ENCODE data around the gene GPATCH8.

Gene GPATCH8

DNA sequence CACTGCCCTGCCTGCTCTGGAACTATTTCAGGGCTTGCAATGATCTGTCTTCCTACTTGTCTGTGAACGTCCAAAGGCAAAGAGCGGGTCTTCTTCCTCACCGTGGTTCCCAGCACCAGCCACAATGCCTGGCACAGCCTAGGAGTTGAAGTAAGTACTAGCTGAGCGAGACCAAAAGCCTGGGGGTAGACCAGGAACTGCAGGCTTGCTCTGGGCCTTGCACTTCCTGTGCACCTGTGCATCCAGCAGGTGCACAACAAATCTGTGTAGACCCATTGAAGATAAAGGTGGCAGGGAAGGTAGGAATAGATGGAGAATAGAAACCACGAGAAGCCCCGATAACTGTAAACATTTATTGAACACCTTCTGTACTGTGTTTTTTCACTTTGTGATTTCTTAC is 144.2 kb downstream of the GPATCH8 start:
- DNase-seq (ENCODE audit: low spot score) = no peak

DNA sequence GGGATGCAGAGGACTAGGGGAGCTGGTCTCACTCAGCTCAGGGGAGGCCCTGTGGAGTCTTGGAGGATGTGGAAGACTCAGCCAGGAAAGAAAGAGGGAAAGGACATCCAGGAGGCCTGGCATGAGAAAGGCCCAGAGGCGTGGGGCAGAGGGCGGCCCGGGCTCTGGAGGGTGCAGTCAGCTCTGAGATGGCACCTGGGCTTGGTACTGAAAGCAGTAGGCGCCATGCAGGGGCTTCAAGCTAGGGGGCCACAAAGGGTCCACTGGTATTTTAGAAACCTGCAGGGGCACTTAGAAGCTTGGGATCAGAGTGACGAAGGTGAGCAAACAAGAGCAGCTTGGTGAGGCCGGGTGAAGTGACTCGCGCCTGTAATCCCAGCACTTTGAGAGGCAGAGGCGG is 145.1 kb downstream of the GPATCH8 start:
- Histone ChIP-seq H3K27ac (no peak overlapping the region), H3K4me3 (no peak overlapping the region)
- TF ChIP-seq, protein P1, sequence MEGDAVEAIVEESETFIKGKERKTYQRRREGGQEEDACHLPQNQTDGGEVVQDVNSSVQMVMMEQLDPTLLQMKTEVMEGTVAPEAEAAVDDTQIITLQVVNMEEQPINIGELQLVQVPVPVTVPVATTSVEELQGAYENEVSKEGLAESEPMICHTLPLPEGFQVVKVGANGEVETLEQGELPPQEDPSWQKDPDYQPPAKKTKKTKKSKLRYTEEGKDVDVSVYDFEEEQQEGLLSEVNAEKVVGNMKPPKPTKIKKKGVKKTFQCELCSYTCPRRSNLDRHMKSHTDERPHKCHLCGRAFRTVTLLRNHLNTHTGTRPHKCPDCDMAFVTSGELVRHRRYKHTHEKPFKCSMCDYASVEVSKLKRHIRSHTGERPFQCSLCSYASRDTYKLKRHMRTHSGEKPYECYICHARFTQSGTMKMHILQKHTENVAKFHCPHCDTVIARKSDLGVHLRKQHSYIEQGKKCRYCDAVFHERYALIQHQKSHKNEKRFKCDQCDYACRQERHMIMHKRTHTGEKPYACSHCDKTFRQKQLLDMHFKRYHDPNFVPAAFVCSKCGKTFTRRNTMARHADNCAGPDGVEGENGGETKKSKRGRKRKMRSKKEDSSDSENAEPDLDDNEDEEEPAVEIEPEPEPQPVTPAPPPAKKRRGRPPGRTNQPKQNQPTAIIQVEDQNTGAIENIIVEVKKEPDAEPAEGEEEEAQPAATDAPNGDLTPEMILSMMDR (IDR thresholded peaks at IDR 0.05) = no peak
- no peak for DNase-seq (ENCODE audit: low spot score)

More for the DNA sequence above, 144.2 kb downstream of the GPATCH8 start:
- no peak overlapping the region for H3K4me3 ChIP-seq
- TF ChIP-seq, protein P1 (IDR thresholded peaks at IDR 0.05) = no peak
- no peak overlapping the region for H3K27ac ChIP-seq

DNA sequence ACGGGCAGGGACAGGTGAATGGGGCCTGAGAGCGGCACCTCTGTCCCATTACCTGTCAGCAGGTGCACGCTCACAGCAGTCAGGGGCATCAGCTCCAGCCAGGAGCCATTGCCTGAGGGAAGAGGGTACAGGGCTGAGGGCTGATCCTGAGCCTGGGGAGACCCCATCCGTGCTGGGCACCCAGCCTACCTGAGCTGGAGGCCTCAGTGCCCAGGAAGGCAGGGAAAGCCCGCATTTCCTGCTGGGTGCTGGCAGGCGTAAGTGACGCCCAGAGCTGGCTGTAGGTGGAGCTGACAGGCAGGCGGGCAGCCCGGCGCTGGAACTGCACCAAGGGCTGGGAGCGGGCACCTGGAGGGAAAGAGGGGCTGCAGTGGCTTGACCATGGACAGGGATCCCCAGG is 147.0 kb downstream of the GPATCH8 start:
- Histone ChIP-seq H3K27ac (no peak overlapping the region), H3K4me3 (no peak overlapping the region)
- DNase-seq (ENCODE audit: low spot score) = no peak
- TF ChIP-seq, protein P1 (IDR thresholded peaks at IDR 0.05) = no peak

DNA sequence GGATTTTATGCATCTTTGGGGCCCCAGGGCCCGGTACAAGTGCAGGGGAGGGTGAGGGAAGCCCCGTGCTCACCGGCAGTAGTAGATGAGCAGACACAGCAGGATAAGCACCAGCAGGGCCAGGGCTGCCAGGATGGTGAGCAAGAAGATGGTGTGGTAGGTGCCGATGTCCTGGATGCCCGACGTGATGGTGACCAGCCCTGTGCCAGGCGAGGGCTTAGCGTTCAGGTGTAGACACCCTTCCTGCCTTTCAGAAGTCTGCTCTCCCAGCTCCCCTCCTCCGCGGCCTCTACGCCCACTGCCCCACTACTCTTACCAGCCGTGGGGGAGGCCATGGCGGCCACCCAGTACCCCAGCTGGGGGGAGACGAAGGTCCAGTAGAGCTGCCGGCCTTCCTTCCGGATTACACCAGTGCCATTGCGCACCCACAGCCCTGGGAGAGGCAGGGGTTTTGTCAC is 147.5 kb downstream of the GPATCH8 start:
- DNase-seq (ENCODE audit: low spot score) = no peak
- no peak overlapping the region for H3K4me3 ChIP-seq
- H3K27ac ChIP-seq = no peak overlapping the region
- TF ChIP-seq, protein P1 (IDR thresholded peaks at IDR 0.05) = no peak

DNA sequence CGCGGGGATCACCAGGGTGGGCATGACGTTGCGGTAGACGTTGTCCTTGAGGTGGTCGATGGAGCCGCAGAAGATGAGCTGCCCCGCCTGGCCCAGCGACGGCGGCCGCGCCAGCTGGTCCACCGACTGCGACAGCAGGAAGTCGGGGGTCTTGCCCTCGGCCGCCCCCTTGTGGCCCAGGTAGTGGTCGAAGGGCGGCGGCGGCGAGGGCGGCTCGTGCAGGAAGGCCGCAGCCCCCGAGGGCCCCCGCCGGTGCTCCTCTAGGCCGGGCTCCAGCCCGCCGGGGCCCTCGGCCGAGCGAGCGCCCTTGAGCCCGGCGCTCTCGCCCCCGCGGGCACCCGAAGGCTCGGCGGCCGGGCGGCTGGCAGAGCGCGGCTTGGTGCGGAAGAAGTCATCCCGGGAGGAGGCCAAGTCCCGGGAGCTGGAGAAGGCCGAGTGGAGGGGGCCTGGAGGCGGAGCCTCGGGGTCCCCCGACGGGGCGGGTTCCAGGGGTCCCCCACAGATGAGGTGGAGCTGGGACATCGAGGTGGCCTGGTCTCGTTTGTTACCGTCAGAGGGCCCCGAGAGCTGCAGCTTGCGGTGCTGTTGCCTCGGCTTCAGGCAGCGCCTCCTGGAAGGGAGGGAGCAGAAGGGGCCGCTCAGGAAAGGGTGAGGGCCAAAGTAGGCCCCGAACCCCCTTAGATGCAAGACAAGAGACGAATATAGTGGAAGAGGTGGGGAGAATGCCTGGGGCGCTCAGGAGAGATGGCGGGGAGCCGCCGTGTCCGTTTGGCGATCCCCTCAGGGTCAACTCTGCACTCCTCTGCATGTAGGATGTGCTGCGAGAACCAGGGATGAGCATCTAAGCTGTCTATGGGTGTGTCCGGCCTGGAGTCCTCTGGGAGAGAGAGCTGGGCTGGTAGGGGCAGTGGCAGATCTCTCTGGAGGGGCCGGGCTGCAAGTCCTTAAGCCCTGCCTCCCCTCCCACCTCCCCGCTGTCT is 148.3 kb downstream of the GPATCH8 start:
- DNase-seq (ENCODE audit: low spot score) = no peak
- H3K4me3 ChIP-seq = peak overlapping the region; percentile 74
- TF ChIP-seq, protein P1 (IDR thresholded peaks at IDR 0.05) = no peak
- H3K27ac ChIP-seq = peak overlapping the region in 1 of 2 donors; percentile 61

GRCh38 chr17:44353672-44354331 is 149.4 kb downstream of the GPATCH8 start:
- DNase-seq (ENCODE audit: low spot score) = no peak
- H3K4me3 ChIP-seq = peak overlapping the region; percentile 74
- H3K27ac ChIP-seq = peak overlapping the region in 1 of 2 donors; percentile 61
- TF ChIP-seq, protein P1 (IDR thresholded peaks at IDR 0.05) = no peak

All from coronary artery (tissue), 2 donors.